Activated naive CD4-positive, alpha-beta T cell treated with anti-CD3 and anti-CD28 coated beads for 36 hours (primary cell): ENCODE results near the gene MAPKBP1. TPM values are rescaled to one million over a fixed set of nuclear protein-coding genes. Genes with fewer than 3 reads are reported as not detected.
"Not testable (repeated sequence)": the region's sequence is repeated elsewhere in the genome, so short reads cannot be mapped to it uniquely, and the experiment has no call there.

Experiments
- CTCF ChIA-PET: fragments of 350-600 bp; sonication (Branson Sonifier 250); formaldehyde crosslinking; loops from one replicate; lab custom pipeline; 2021; ENCODE audit warnings: antibody characterized with exemption; lab: Charles Lee
- DNase-seq: peaks from one replicate; pipeline ENCODE4 v3.0.0-alpha.2; 2020
- H3K27ac Mint-ChIP-seq: one replicate; pipeline ENCODE4 v1.8.0; 2021; ENCODE audit warnings: mild to moderate bottlenecking, mixed read lengths
- H3K27me3 Mint-ChIP-seq: one replicate; pipeline ENCODE4 v1.8.0; 2021; ENCODE audit warnings: low read depth, mixed read lengths
- H3K36me3 Mint-ChIP-seq: one replicate; pipeline ENCODE4 v1.8.0; 2021; ENCODE audit warnings: low read depth, mixed read lengths
- H3K4me1 Mint-ChIP-seq: one replicate; pipeline ENCODE4 v1.8.0; 2021; ENCODE audit warnings: low read depth, mixed read lengths
- H3K4me3 Mint-ChIP-seq: one replicate; pipeline ENCODE4 v1.8.0; 2021; ENCODE audit warnings: mild to moderate bottlenecking, moderate library complexity, mixed read lengths
- H3K9me3 Mint-ChIP-seq: one replicate; pipeline ENCODE4 v1.8.0; 2021; ENCODE audit warnings: mixed read lengths
- intact Hi-C: fragments of 100-400 bp; cut with micrococcal nuclease; formaldehyde crosslinking; loops from one replicate; pipeline ENCODE4 v1.15.1; 2023
- total RNA-seq, 2 experiments: library from RNA; stranded (reverse); gene quantifications; one replicate each; pipeline ENCODE4 v1.2.3, GENCODE V29; 2021

The MAPKBP1 gene
- total RNA-seq, 2 experiments from 2014 or later: 13.8 to 13.9 TPM

- H3K9me3 Mint-ChIP-seq: no peaks in the 10 kb centered on the region
- no peak for DNase-seq
- H3K27ac Mint-ChIP-seq: no peak overlapping the region
- peaks cover 7% of the 10 kb centered on the region for H3K4me1 Mint-ChIP-seq
- peaks cover 4% of the 10 kb centered on the region for H3K36me3 Mint-ChIP-seq
- H3K4me3 Mint-ChIP-seq: no peak overlapping the region
- H3K27me3 Mint-ChIP-seq: no peaks in the 10 kb centered on the region
- CTCF ChIA-PET: no interaction called here
- intact Hi-C loops: no loop called here
Measured at GRCh38 chr15:41822957-41823356, 48.7 kb downstream of the MAPKBP1 start.

GRCh38 chr15:41823502-41823901 lies 49.2 kb downstream of the MAPKBP1 start:
- CTCF ChIA-PET: interaction anchor here (0.5 kb wide), 1 partner anchor 116 kb away, joined by 7 read pairs; no protein-coding TSS in a partner anchor
- Mint-ChIP-seq H3K4me1 (peaks cover 7% of the 10 kb centered on the region), H3K4me3 (no peak overlapping the region), H3K27ac (no peak overlapping the region), H3K9me3 (no peaks in the 10 kb centered on the region), H3K27me3 (no peaks in the 10 kb centered on the region), H3K36me3 (peaks cover 4% of the 10 kb centered on the region)
- DNase-seq: no peak
- intact Hi-C loops: no loop called here

GRCh38 chr15:41824062-41824745 lies 49.9 kb downstream of the MAPKBP1 start:
- peaks cover 12% of the 10 kb centered on the region for H3K4me1 Mint-ChIP-seq
- H3K36me3 Mint-ChIP-seq: peaks cover 2% of the 10 kb centered on the region
- no peak for DNase-seq
- intact Hi-C loops: no loop called here
- H3K27ac Mint-ChIP-seq: no peak overlapping the region
- no peaks in the 10 kb centered on the region for H3K27me3 Mint-ChIP-seq
- CTCF ChIA-PET: interaction anchor here (0.5 kb wide), 1 partner anchor 115 kb away, joined by 7 read pairs; no protein-coding TSS in a partner anchor
- H3K9me3 Mint-ChIP-seq: no peaks in the 10 kb centered on the region
- H3K4me3 Mint-ChIP-seq: no peak overlapping the region

- H3K4me1 Mint-ChIP-seq: peaks cover 19% of the 10 kb centered on the region
- no peak overlapping the region for H3K27ac Mint-ChIP-seq
- DNase-seq: no peak
- intact Hi-C loops: loop anchor here (5.0 kb wide), 1 partner anchor 268 kb away; the partner anchor contains the start of gene TYRO3
- H3K4me3 Mint-ChIP-seq: no peak overlapping the region
- no peaks in the 10 kb centered on the region for H3K27me3 Mint-ChIP-seq
- CTCF ChIA-PET: interaction anchor here (1.5 kb wide), 1 partner anchor 51 kb away, joined by 7 read pairs; the partner anchor contains the start of gene MAPKBP1
- no peaks in the 10 kb centered on the region for H3K9me3 Mint-ChIP-seq
- peaks cover 2% of the 10 kb centered on the region for H3K36me3 Mint-ChIP-seq
Measured at GRCh38 chr15:41825145-41825544, 50.9 kb downstream of the MAPKBP1 start.

DNA sequence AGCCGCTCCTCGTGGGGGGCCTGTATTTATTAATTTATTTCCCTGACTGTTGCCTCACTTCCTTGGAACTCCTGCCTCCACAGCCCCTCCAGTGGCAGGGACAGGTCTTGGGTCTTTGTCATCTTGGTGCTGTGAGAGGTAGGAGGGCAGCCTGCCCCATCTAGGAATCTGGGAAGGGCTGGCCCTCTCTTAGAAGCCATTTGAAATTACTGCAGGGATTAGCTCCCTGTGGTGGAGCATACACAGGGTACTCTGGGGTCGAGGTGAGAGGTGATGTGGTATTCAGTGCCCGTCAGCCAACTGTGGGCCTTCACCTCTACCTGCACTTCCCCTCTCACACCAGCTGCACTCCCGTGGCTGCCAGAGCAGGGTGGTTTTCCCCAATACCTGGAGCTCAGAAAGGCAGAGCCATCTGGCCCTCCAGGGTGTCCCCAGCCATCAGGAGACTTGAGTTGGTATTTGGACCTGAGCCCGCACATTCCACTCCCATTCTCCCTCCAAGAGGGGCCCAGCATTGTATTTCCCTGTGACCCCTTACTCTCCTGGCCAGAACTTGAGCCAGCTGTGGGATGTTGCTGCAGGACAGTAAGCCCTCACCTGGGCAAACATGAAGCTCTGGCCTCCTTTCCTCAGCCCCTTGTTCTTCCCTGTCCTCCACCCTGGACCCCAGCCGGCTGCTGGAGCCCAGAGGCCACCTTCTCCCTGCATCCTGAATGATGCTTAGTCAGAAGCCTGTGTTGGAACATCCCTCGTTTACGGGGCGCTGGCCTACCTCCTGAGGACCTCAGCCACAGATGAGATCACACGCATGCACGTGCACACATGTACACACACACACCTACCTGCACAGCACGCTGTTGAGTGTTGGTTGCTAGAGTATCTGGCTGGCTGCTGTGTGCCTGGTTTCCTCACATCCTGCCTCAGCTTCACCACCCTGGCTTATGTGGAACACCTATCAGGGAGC lies 51.6 kb downstream of the MAPKBP1 start:
- peaks cover 20% of the 10 kb centered on the region for H3K4me1 Mint-ChIP-seq
- H3K27me3 Mint-ChIP-seq: no peaks in the 10 kb centered on the region
- CTCF ChIA-PET: interaction anchor here (1.5 to 1.7 kb wide), 2 partner anchors 45 to 52 kb away, joined by 3 to 7 read pairs; partner anchors contain the start of gene MAPKBP1
- H3K36me3 Mint-ChIP-seq: peaks cover 2% of the 10 kb centered on the region
- no peak for DNase-seq
- intact Hi-C loops: loop anchor here (2.0 to 5.0 kb wide), 2 partner anchors 79 to 269 kb away; partner anchors contain the start of gene TYRO3
- no peak overlapping the region for H3K27ac Mint-ChIP-seq
- H3K4me3 Mint-ChIP-seq: no peak overlapping the region
- no peaks in the 10 kb centered on the region for H3K9me3 Mint-ChIP-seq

DNA sequence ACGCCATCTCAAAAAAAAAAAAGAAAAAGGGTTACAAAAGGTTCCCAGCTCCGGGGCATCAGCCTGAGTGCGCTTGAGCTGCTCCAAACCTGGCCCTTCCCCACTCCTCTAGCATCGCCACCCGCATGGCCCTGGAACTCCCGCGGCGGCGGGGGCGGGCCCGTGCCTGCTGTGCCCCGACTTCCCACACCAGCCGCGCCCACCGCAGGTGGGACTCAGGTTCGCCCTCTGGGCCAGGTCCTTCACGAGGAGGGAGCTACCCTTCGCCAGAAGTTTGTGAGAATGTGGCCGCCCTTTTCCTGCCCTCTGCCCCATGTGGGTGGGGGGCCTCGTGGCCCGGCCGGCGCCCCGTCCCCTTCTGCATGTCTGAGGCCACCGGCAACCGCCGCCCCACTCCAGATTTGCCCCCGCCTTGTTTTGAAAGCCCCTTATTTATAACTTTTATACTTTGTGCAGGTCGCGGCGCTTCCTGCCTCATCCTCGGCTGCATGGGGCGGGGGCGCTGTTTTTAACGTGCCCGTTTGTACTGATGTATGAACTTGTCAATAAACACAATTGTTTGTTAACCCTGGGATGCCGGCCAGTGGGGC lies 53.1 kb downstream of the MAPKBP1 start:
- no peak for DNase-seq
- Mint-ChIP-seq H3K4me1 (peaks cover 34% of the 10 kb centered on the region), H3K4me3 (peak overlapping the region; percentile 82), H3K27me3 (no peaks in the 10 kb centered on the region), H3K27ac (no peak overlapping the region), H3K36me3 (peaks cover 2% of the 10 kb centered on the region), H3K9me3 (no peaks in the 10 kb centered on the region)
- intact Hi-C loops: loop anchor here (1.0 to 5.0 kb wide), 3 partner anchors 77 to 270 kb away; partner anchors contain the start of gene TYRO3
- CTCF ChIA-PET: interaction anchor here (1.0 to 1.7 kb wide), 4 partner anchors 16 to 55 kb away, joined by 3 to 5 read pairs (median 3); no protein-coding TSS in a partner anchor

- H3K4me1 Mint-ChIP-seq: peaks cover 42% of the 10 kb centered on the region
- CTCF ChIA-PET: interaction anchor here (1.2 to 1.4 kb wide), 2 partner anchors 16 to 55 kb away, joined by 3 to 5 read pairs; no protein-coding TSS in a partner anchor
- H3K27me3 Mint-ChIP-seq: no peaks in the 10 kb centered on the region
- H3K4me3 Mint-ChIP-seq: peak within 1 kb of the TSS; percentile 82
- DNase-seq: peak; percentile 97
- H3K36me3 Mint-ChIP-seq: peaks cover 2% of the 10 kb centered on the region
- peak within 1 kb of the TSS; percentile 59 for H3K27ac Mint-ChIP-seq
- intact Hi-C loops: loop anchor here (1.0 to 5.0 kb wide), 7 partner anchors 54 to 271 kb away; partner anchors contain the start of genes MAPKBP1, SPTBN5 and TYRO3
- no peaks in the 10 kb centered on the region for H3K9me3 Mint-ChIP-seq
Measured at GRCh38 chr15:41827880-41828806, 53.9 kb downstream of the MAPKBP1 start, which contains the start of gene JMJD7. TSS of gene JMJD7 (plus strand) at chr15:41828092. CDS start at chr15:41828125, 33 bp downstream.

DNA sequence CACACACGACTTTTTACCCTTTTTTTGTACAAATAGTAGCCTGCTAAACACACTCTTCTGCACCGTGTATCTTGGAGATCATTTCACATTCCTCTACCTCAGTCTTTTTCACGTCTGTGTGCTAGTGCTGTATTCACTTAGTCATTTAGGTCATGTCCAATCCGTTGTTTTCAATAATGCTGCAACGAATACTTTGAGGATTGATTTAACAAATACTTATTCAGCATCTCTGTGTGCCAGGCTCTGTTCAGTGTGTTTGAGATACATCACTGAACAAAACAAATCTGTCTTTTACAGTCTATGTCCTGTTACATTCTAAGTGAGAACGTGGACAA lies 54.5 kb downstream of the MAPKBP1 start:
- Mint-ChIP-seq H3K4me3 (peak overlapping the region; percentile 82), H3K27ac (no peak overlapping the region), H3K4me1 (peaks cover 46% of the 10 kb centered on the region), H3K36me3 (peaks cover 3% of the 10 kb centered on the region), H3K27me3 (no peaks in the 10 kb centered on the region), H3K9me3 (no peaks in the 10 kb centered on the region)
- intact Hi-C loops: loop anchor here (1.0 to 5.0 kb wide), 5 partner anchors 54 to 271 kb away; partner anchors contain the start of genes MAPKBP1, SPTBN5 and TYRO3
- CTCF ChIA-PET: no interaction called here
- DNase-seq: no peak

GRCh38 chr15:41829959-41830646 lies 55.8 kb downstream of the MAPKBP1 start:
- DNase-seq: no peak
- H3K4me1 Mint-ChIP-seq: peaks cover 47% of the 10 kb centered on the region

DNA sequence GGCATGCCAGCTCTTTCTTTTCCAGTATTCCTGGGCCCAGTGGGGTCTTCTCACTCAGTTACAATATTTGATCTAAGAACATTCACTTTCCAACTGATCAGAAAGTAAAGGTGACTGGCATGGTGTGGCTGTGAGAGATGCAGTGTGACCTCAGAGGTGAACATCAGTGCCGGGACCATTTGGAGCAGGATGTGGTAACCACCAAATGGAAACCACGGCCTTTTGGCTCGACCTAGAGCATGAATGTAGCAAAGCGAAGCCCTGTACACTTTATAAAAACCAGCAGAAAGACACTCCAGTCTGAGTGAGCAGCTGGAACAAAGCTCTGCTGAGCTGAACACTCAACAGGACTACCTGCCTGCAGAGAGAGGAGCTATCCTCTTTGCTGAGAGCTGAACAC lies 57.0 kb downstream of the MAPKBP1 start:
- CTCF ChIA-PET: interaction anchor here (0.9 to 2.8 kb wide), 5 partner anchors 20 to 366 kb away, joined by 3 to 22 read pairs (median 5); partner anchors contain the start of gene MAPKBP1
- H3K4me1 Mint-ChIP-seq: peaks cover 47% of the 10 kb centered on the region
- H3K36me3 Mint-ChIP-seq, H3K9me3 Mint-ChIP-seq, intact Hi-C loops, H3K27me3 Mint-ChIP-seq, H3K4me3 Mint-ChIP-seq: not testable (repeated sequence)
- peak; percentile 68 for DNase-seq
- H3K27ac Mint-ChIP-seq: peak overlapping the region; percentile 27

More at GRCh38 chr15:41829959-41830646, 55.8 kb downstream of the MAPKBP1 start:
- intact Hi-C loops: loop anchor here (2.0 to 5.0 kb wide), 2 partner anchors 65 to 273 kb away; partner anchors contain the start of genes SPTBN5 and TYRO3
- Mint-ChIP-seq H3K9me3 (no peaks in the 10 kb centered on the region), H3K27me3 (no peaks in the 10 kb centered on the region), H3K36me3 (peaks cover 3% of the 10 kb centered on the region), H3K4me3 (no peak overlapping the region), H3K27ac (no peak overlapping the region)
- CTCF ChIA-PET: interaction anchor here (2.8 kb wide), 1 partner anchor 56 kb away, joined by 22 read pairs; the partner anchor contains the start of gene MAPKBP1
